GM19467 (cell line): ENCODE data around the gene SPATA45.

ENCODE experiments used
- ATAC-seq: cut with Tn5 transposase; IDR thresholded peaks from one replicate; pipeline ENCODE4 v1.9.1; 2021; ENCODE audit warnings: mild to moderate bottlenecking, moderate library complexity; ENCODE audit not compliant: unreplicated experiment

The SPATA45 gene

DNA sequence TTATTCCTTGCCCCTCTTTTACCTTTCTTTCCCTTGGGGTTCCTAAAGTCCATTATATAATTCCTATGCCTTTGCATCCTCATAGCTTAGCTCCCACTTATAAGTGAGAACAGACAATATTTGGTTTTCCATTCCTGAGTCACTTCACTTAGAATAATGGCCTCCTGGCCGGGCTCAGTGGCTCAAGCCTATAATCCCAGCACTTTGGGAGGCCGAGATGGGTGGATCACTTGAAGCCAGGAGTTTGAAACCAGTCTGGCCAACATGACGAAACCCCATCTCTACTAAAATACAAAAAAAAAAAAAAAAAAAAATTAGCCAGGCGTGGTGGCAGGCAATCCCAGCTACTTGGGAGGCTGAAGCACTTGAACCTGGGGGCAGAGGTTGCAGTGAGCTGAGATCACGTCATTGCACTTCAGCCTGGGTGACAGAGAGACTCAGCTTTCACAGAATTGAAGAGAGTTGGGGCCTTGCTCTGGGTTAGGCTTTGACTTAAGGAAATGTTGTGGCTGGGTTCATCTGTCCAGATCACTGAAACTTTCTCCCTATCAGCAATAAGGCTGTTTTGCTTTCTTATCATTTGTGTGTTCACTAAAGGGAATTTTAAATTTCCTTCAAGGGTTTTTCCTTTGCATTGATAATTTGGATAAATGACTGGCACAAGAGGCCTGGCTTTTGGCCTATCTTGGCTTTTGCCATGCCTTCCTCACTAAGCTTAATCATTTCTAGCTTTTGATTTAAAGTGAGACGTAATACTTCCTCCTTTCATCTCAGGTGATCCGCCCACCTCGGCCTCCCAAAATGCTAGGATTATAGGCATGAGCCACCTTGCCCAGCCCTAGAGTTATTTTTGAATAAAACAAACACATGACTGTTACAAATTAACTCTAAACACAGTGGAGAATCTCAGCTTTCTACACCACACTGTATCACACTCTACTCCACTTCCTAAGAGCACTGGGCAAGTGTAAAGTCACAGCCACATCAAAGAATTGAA is 13.9 kb downstream of the SPATA45 start:
- peak; percentile 91 for ATAC-seq

DNA sequence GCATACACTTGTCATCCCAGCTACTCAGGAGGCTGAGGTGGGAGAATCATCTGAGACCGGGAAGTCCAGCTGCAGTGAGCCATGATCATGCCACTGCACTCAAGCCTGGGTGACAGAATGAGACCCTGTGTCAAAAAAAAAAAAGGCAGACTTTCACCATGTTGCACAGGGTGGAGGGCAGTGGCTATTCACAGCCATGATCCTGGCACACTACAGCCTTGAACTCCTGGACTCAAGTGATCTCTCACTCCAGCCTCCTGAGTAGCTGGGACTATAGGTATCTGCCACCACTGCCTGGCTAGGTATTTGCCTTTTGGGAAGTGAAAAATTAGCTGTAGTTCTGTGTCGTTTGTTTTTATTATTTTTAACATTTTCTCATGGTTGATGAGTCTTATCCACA is 19.1 kb downstream of the SPATA45 start:
- no peak for ATAC-seq

DNA sequence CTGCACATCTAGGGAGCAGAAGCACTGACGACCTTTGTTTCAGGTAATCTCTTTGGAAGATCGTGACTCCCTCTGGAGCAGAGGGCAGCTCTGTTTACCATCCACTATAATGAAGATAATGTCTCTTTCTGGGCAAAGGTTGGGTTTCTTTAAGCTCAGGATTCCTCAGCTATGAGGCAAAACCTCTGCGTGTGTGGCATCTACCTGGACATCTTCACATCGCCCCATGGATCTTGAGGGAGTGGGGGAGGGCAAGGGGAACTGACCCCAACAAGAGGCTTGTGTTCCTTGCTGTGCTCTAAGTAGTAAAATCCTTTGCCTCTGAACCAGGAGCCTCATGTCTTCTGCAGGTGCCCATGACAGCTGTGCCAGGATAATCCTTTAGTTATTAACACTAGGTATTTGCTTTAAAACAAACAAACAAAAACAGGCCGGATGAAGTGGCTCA is 19.6 kb downstream of the SPATA45 start:
- ATAC-seq: no peak

DNA sequence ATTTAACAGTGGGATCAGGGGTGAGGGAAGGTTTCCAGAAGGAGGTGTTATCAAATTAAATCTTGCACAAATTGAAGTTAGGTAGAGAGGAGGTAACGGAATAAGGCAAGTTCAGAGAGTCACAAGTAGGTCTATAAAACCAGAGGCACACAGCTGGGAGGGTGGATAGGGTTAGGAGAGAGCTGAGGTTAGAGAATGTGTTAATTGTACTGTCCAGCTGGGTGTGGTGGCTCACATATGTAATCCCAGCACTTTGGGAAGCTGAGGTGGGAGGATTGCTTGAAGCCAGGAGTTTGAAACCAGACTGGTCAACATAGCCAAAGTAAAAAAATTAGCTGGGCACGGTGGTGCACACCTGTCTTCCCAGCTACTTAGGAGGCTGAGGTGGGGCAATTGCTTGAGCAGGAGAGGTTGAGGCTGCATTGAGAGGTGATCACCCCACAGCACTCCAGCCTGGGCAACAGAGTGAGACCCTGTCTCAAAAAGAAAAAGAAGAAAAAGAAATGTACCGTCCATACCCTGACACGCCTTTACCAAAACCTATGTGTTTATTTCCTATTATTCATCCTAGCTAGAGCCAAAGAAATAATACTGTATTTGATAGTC is 20.2 kb downstream of the SPATA45 start:
- no peak for ATAC-seq

DNA sequence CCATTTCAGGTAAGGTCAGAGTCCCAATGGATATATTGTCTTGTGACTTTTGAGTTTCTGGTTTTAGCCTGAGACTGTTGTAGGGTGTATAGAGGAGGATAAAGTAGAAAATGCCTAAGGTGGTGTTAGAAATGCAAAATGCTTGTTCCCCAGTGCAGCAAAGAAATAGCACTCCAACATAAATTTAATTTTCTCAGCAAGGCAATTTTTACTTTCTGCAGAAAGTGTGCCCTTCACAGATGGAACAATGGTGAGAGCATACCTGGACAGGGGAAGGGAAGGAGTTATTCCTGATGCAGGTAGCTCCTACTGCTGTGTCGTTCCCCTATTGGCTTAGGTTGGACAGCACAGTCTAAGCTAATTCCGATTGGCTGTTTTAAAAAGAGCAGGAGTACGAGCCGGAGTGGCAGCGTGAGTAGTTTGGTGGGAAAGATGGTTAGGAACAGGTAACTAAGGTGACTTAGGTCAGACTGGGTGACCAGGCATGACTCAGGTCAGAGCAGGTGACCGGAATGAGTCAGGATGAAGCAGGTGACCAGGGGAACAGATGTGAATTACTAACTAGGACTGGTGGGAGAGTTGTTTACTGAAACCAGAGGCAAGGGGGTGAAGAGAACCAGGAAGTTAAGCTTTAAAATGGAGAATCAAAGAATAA is 21.5 kb downstream of the SPATA45 start:
- no peak for ATAC-seq

DNA sequence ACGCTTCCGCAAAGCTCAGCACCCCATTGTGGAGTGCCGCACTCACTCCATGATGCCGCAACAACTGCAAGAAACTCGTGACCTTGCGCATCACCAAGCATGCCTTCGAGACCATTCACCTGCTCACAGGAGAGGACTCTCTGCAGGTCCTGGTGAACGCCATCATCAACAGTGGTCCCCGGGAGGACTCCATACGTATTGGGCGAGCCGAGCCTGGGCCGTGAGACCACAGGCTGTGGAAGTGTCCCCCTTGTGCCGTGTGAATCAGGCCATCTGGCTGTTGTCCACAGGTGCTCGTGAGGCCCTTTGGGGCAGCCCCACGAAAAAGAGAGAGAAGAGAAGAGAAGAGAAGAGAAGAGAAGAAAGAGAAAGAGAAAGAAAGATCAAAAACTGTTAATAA is 23.2 kb downstream of the SPATA45 start:
- no peak for ATAC-seq

DNA sequence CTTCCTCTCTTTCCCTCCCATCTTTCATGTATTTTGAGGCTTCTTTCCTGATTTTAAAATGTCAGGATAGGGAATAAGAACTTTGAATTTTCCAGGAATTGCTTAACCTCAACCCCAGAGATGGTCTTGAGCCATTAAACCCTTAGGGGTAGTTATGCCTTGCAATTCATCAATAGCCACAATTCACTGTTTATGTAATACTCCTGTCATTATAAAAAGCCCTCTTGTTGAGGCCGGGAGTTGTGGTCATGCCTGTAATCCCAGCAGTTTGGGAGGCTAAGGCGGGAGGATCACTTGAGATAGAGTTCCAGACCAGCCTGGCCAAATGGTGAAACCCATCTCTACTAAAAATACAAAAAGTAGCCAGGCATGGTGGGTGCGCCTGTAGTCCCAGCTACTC is 24.5 kb downstream of the SPATA45 start:
- ATAC-seq: no peak

DNA sequence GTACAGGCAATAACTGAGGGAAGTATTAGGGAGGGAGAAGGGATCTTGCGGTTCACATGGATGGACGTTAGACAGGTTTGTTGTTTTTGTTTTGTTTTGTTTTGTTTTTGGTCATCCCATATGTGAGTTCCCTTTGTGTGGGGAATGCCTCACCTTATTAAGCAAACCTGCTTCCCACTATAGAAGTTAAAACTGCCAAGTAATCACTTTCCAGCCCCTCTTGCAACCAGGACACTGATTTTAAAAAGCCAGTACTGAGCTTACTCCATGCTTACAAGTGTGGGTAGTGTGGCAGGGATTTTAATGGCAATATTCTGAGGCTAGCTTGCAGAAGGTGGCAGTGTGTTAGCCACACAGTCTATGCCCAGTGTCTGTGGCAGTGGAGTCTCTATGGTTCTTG is 26.5 kb downstream of the SPATA45 start:
- no peak for ATAC-seq

DNA sequence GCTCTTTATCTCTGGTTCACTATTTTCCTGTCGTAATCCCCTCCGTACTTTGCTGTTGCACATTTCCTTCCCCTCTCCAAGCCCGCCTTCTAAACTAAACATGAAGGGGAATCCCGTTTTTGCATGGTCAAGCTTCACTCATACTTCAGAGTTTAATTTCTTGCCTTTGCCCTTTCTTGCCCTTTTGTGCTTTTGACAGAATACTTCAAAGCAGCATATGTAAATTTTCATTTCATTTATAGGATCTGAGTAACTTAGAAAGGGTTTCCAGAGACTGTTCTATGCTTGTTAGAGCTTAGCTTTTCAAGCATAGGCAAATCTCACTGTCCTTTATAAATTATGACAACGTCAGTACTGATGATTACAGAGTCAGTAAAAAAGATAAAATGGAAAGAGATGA is 27.7 kb downstream of the SPATA45 start:
- ATAC-seq: no peak

DNA sequence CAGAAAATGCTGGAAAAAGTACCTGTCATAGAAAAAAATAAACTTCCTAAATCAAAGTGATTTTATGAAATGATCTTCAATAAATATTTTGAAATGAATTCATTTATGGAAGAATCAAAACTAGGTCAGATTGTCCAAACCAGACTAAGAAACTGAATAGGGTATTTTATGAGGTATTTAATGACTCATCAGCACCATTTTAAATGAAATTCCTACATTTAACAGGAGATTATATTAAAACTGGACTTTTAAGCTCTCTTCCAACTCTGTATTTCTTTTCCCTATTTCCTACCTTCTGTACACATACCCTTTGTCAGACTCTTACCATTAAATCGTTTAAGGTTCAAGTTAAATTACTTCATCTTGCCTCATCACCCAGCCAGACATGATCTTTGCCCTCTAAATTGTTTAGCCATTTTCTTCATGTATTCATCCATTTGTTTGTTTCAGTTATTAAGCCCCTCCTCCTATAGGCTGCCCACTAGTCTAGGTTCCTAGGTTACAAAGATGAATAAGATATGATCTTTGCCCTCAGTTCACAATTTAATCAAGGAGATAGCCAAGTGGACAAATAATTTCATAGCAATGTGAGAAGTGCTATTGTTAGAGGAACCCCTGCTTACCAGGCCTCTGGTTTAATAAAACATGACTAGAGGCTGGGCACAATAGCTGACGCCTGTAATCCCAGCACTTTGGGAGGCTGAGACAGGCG is 30.7 kb downstream of the SPATA45 start:
- ATAC-seq: no peak

DNA sequence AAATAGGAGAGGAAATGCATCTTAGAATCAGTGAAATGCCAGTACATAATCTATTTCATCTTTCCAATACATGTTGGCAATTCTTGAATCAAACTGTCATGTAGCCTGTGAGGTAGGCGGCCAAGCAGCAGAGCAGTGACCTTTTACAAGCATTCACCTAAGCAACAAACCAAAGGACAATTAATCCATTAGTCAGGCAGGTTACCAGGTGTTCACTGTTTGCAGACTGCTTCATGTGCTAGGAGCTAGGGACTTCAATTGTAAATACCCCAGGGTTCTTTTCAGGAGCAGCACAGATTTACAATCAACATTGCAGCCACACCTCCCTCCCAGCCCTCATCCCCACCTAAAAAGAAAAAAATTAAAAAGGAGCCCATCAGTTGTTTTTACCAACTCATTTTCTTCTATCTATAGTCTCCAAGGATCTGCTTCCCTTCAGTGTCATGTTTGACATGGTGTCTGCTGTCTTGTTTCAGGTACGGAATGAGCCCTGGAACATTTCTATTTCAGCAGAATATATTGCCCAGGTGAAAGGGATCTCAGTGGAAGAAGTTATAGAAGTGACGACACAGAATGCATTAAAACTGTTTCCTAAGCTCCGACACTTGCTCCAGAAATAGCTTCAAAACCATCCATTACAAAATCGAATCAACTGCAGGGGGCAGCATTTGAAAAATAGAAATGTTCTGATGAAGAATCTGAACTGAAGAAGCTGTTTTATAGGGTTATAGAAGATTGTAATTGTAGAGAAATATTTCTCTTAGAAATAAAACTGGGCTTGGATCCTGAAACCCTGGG is 32.7 kb downstream of the SPATA45 start:
- ATAC-seq: no peak

DNA sequence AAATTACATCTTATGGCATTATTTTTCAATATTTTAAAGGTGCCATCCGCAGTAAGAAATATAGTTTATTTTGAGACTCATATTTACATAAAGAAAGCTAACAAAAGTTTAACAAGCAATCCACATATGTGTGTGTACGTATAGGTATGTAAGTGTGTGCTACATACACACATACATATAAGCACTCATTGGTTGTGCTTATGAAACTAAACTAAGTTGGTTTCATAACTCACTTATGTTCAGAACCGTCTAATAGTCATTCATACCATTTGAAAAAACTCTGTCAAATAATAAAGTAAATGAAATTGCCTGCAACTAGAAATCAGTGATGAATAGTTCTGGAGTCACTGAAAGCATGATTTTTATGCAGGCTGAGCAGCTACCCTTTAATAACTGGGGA is 41.7 kb downstream of the SPATA45 start:
- ATAC-seq: no peak

DNA sequence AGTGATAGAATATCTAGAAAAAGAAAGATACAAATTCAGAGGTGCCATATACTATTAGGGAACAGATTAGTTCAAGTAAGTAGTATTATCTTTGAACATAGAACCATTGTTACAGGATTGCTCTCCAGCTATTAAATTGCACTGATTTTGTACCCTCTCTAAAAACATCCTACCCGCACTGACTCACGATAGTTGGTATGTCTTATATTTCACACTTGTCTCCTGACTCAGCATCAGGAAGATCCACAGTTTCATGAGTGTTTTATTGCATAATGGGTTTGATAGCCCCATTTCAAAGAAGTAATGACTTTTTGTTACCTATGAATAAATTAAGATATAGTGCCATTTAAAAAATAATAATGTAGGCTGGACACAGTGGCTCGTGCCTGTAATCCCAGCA is 49.8 kb downstream of the SPATA45 start:
- ATAC-seq: no peak

DNA sequence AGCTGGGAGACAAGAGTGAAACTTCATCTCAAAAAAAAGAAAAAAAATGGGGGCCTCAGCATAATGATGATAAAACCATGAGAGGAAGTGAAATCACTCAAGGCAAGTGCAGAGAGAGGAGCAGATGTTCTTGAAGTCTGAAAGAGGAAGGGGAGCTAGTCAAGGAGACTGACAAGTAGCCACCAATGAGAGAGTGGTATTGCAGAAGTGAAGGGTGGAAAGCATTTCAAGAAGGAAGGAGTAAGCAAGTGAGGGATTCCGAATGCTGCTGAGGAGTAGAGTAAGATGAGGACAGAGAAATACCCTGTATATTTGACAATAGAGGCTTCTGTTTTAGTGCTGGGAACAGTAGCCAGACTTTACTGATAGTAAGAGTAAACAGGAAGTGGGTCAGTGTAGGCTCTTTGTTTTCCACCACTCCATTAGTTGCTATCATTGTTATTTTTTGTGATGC is 52.9 kb downstream of the SPATA45 start:
- peak; percentile 79 for ATAC-seq

DNA sequence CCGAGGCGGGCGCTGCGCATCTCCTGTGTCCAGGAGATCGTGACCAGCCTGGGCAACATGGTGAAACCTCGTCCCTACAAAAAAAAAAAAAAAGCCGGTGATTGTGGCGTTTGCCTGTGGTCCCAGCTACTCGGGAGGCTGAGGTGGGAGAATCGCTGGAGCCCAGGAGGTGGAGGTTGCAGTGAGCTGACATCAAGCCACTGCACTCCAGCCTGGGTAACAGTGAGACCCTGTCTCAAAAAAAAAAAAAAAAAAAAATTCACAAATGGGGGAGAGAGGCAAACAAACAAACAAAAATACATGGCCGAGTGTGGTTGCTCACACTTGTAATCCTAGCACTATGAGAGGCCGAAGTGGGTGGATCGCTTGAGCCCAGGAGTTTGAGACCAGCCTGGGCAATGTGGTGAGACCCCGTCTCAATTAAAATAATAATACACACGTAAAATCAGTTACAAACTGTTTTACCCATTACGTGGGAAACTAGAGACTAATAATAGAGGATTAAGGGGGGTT is 55.0 kb downstream of the SPATA45 start:
- no peak for ATAC-seq

DNA sequence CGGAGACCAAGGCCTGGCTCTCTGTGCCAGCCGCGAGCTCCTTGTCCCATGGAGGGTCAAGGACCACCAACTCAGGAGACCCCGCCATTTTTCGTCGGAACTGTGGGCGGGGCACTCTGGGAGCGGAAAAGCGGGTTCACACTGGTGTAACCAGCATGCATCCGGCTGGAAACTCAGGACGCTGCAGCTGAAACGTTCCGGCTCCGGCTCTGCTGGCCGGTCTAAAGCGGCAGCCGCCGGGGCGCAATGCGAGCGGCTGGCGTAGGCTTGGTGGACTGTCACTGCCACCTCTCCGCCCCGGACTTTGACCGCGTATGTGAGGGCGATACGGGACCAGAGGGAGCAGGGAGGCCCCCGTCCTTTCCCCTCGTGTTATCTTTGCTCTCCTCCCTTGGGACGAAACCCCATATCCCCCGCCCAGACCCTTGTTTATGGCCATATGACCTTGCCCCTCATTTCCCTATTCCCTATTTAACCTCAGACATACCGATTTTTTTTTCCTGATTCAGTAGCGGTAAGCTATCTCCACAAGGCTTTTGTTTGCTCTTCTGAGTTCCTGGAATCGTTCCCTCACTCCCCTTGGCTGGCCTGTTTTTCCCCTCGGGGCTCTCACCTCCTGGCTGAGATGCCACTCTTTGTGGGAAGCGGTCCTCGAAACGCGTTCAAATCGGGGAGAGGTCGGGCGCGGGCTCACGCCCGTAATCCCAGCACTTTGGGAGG is 55.6 kb downstream of the SPATA45 start, which contains the start of the genes NSL1 and TATDN3:
TSS of gene NSL1 (minus strand) at position 102 of the 720 bp plus-strand sequence. CDS start at position 88, 14 bp downstream.
TSS of gene TATDN3 (plus strand) at position 219 of the 720 bp plus-strand sequence. CDS start at position 247, 28 bp downstream.
- peak; percentile 56 for ATAC-seq

DNA sequence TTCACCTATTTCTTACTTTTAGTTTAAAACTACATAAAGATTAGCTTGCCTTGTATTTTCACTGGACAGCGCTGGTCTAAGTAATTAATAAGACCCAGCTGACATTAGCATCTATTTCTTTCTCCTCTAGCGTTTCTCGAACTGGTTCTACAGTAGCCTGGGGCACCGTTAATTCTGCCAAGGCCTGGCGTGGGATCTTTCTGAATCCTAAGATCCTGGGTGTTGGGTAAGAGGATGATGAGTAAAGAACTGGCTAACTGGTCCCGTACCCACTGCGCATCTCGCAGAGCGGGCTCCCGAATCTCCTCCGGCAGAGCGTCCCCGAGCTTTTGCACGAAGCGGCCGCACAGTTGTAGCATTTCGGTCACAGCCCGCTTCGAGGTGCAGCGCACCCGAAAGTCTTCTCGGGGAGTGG is 56.2 kb downstream of the SPATA45 start:
- ATAC-seq: no peak

DNA sequence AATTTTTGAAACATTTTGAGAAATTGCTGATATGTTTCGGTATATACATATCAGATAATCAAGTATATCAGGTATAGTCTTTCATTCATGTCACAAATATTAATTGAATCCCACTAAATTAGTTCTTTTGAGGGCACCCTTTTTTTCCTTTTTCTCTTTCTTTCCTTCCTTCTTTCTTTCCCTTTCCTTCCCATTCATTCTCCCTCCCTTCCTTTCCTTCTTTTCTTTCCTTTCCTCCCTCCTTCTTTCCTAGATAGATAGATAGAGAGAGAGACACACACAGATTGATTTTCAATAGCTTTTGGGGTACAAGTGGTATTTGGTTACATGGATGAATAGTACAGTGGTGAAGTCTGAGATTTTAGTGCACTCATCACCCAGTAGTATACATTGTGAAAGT is 61.6 kb downstream of the SPATA45 start:
- no peak for ATAC-seq

DNA sequence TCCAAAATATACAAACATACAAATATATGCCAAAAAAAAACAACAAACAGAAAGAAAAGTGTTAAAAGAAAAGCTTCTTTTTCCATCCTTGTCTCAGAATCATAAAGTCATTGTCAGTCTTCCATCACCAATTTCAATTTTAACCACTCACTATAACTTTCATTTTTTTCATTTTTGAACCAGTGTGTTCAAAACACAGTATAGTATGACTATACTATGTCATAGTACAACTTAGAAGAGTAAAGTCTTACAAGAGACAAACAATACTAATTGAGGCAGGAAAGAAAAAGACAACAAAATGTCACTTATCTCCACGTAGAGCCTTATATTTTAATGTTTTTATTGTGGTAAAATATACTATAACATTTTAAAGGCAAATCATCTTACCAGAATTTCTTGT is 63.5 kb downstream of the SPATA45 start:
- no peak for ATAC-seq
